WTC11 (cell line): ENCODE data around the gene RAB1B. TPM values are rescaled to one million over a fixed set of nuclear protein-coding genes. Genes with fewer than 3 reads are reported as not detected.
A peak's percentile ranks its signal among the peaks of the same experiment; 100 is the strongest.

Source experiments
- ATAC-seq: fragments of 200-7000 bp; cut with Tn5 transposase; 2 replicates; pipeline ENCODE4 v1.10.0; 2021; ENCODE audit warnings: mild to moderate bottlenecking, moderate library complexity
- CTCF ChIA-PET: fragments of 300-600 bp; sonication (Branson Sonifier 250); formaldehyde crosslinking; loops from one replicate; lab custom pipeline; 2021; ENCODE audit warnings: antibody characterized with exemption; lab: Charles Lee
- POLR2A ChIA-PET: fragments of 350-600 bp; sonication (Branson Sonifier 250); formaldehyde crosslinking; loops from one replicate; lab custom pipeline; 2021; ENCODE audit warnings: antibody characterized with exemption; lab: Charles Lee
- DNase-seq: peaks from one replicate; pipeline ENCODE4 v3.0.0; 2021; ENCODE audit warnings: low spot score
- H3K27ac Mint-ChIP-seq: 2 replicates; pipeline ENCODE4 v1.8.0; 2021; ENCODE audit warnings: mixed read lengths
- H3K27me3 Mint-ChIP-seq: 2 replicates; pipeline ENCODE4 v1.8.0; 2021; ENCODE audit warnings: low read depth, mild to moderate bottlenecking, moderate library complexity, mixed read lengths
- H3K36me3 Mint-ChIP-seq: 2 replicates; pipeline ENCODE4 v1.8.0; 2021; ENCODE audit warnings: mixed read lengths
- H3K4me1 Mint-ChIP-seq: 2 replicates; pipeline ENCODE4 v1.8.0; 2022; ENCODE audit warnings: mixed read lengths
- H3K4me3 Mint-ChIP-seq: 2 replicates; pipeline ENCODE4 v1.8.0; 2021; ENCODE audit warnings: mild to moderate bottlenecking, moderate library complexity, mixed read lengths
- H3K9me3 Mint-ChIP-seq: 2 replicates; pipeline ENCODE4 v1.8.0; 2021; ENCODE audit warnings: mixed read lengths
- ETV6 ChIP-seq: sonication (generic); formaldehyde crosslinking; IDR thresholded peaks from 2 replicates; pipeline ENCODE4 v1.8.1; 2022; ENCODE audit warnings: mild to moderate bottlenecking, missing genetic modification reagents
- FOXP4 ChIP-seq: sonication (generic); formaldehyde crosslinking; IDR thresholded peaks from 2 replicates; pipeline ENCODE4 v1.8.0; 2022; ENCODE audit warnings: mild to moderate bottlenecking, missing genetic modification reagents
- GABPB1 ChIP-seq: sonication (generic); formaldehyde crosslinking; IDR thresholded peaks from 2 replicates; pipeline ENCODE4 v1.8.1; 2023; ENCODE audit warnings: mild to moderate bottlenecking, missing genetic modification reagents
- MAX ChIP-seq: sonication (generic); formaldehyde crosslinking; IDR thresholded peaks from 2 replicates; pipeline ENCODE4 v1.8.0; 2022; ENCODE audit warnings: mild to moderate bottlenecking, missing genetic modification reagents
- PRDM15 ChIP-seq: sonication (generic); formaldehyde crosslinking; IDR thresholded peaks from 2 replicates; pipeline ENCODE4 v1.8.0; 2022; ENCODE audit warnings: missing genetic modification reagents
- ZBTB21 ChIP-seq: sonication (generic); formaldehyde crosslinking; IDR thresholded peaks from 2 replicates; pipeline ENCODE4 v1.8.1; 2023; ENCODE audit warnings: mild to moderate bottlenecking, missing genetic modification reagents, borderline replicate concordance
- total RNA-seq: library from RNA; stranded (reverse); gene quantifications from 3 replicates; pipeline ENCODE4 v1.2.3, GENCODE V29; 2021
- TF ChIP-seq, protein P1 (sequence below): sonication (generic); formaldehyde crosslinking; IDR thresholded peaks from 2 replicates; pipeline ENCODE4 v1.8.1; 2023; ENCODE audit warnings: mild to moderate bottlenecking, missing genetic modification reagents, moderate library complexity
- TF ChIP-seq, protein P2 (sequence below): fragments of 250-450 bp; sonication (Bioruptor Pico); IDR thresholded peaks from 2 replicates; pipeline ENCODE4 v1.9.0; 2021; ENCODE audit warnings: mild to moderate bottlenecking, borderline replicate concordance

The RAB1B gene
- total RNA-seq, 1 experiment from 2014 or later = 125 TPM

GRCh38 chr11:66311965-66312548, 43.6 kb downstream of the RAB1B start (continued):
- no peak for TF ChIP-seq PRDM15 (CRISPR knock-in tag)
- no peak for TF ChIP-seq ZBTB21 (CRISPR knock-in tag)
- peak; percentile 67; the same call in 1 of the 2 replicates for TF ChIP-seq ETV6 (CRISPR knock-in tag)
- TF ChIP-seq MAX (CRISPR knock-in tag) = peak; percentile 79
- TF ChIP-seq, protein P1, sequence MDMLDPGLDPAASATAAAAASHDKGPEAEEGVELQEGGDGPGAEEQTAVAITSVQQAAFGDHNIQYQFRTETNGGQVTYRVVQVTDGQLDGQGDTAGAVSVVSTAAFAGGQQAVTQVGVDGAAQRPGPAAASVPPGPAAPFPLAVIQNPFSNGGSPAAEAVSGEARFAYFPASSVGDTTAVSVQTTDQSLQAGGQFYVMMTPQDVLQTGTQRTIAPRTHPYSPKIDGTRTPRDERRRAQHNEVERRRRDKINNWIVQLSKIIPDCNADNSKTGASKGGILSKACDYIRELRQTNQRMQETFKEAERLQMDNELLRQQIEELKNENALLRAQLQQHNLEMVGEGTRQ (CRISPR knock-in tag) = no peak
- TF ChIP-seq, protein P2, sequence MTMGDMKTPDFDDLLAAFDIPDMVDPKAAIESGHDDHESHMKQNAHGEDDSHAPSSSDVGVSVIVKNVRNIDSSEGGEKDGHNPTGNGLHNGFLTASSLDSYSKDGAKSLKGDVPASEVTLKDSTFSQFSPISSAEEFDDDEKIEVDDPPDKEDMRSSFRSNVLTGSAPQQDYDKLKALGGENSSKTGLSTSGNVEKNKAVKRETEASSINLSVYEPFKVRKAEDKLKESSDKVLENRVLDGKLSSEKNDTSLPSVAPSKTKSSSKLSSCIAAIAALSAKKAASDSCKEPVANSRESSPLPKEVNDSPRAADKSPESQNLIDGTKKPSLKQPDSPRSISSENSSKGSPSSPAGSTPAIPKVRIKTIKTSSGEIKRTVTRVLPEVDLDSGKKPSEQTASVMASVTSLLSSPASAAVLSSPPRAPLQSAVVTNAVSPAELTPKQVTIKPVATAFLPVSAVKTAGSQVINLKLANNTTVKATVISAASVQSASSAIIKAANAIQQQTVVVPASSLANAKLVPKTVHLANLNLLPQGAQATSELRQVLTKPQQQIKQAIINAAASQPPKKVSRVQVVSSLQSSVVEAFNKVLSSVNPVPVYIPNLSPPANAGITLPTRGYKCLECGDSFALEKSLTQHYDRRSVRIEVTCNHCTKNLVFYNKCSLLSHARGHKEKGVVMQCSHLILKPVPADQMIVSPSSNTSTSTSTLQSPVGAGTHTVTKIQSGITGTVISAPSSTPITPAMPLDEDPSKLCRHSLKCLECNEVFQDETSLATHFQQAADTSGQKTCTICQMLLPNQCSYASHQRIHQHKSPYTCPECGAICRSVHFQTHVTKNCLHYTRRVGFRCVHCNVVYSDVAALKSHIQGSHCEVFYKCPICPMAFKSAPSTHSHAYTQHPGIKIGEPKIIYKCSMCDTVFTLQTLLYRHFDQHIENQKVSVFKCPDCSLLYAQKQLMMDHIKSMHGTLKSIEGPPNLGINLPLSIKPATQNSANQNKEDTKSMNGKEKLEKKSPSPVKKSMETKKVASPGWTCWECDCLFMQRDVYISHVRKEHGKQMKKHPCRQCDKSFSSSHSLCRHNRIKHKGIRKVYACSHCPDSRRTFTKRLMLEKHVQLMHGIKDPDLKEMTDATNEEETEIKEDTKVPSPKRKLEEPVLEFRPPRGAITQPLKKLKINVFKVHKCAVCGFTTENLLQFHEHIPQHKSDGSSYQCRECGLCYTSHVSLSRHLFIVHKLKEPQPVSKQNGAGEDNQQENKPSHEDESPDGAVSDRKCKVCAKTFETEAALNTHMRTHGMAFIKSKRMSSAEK (CRISPR knock-in tag) = no peak
- TF ChIP-seq, all 79 proteins: peak for 14

- peaks cover 18% of the 10 kb centered on the region for H3K4me1 Mint-ChIP-seq
- H3K27me3 Mint-ChIP-seq = peaks cover 5% of the 10 kb centered on the region; the same call in 1 of the 2 replicates
- DNase-seq (peak; percentile 100), ATAC-seq (peak; percentile 82)
- ChIA-PET POLR2A (interaction anchor here (0.5 to 2.8 kb wide), 20 partner anchors 9 to 170 kb away, joined by 3 to 20 read pairs (median 5); partner anchors contain the start of genes BRMS1, NPAS4, RIN1 and SLC29A2), CTCF (interaction anchor here (0.5 to 5.8 kb wide), 46 partner anchors 9 to 607 kb away, joined by 3 to 319 read pairs (median 8); partner anchors contain the start of genes B4GAT1, BRMS1, DPP3 and FIBP)
- H3K9me3 Mint-ChIP-seq = no peaks in the 10 kb centered on the region
- peak overlapping the region; percentile 99 for H3K27ac Mint-ChIP-seq
- peak; percentile 13; the same call in 1 of the 2 replicates for TF ChIP-seq GABPB1 (CRISPR knock-in tag)
- no peak for TF ChIP-seq FOXP4 (CRISPR knock-in tag)
- peak overlapping the region; percentile 87 for H3K4me3 Mint-ChIP-seq
- no peaks in the 10 kb centered on the region for H3K36me3 Mint-ChIP-seq
Measured at GRCh38 chr11:66312549-66313320, 44.3 kb downstream of the RAB1B start.
